Colonic mucosa (tissue), 2 donors: ENCODE measurements around the gene POM121C. TPM values are rescaled to one million over a fixed set of nuclear protein-coding genes. Genes with fewer than 3 reads are reported as not detected.

Experiments
- total RNA-seq, 2 donors: library from RNA; stranded (reverse); fragmentation: NEBNext Ultra II Directional in 1 of 2; extraction: Animal tissue kit (Norgen Biotek cat#: 25700) in 1 of 2; gene quantifications; one replicate each; pipeline ENCODE4 v1.2.1, GENCODE V29; 2021
- donor health status: DM: no; HTN: no; CAD: no.
- donor health status: DM: no; HTN: no; CAD: no.

The POM121C gene
- total RNA-seq, 2 donors from 2014 or later = 28.4 to 39.2 TPM

Other genes with a start within 250 kb of the POM121C start
- 1 to 10 TPM; 1.1 to 2.1 TPM for gene TRIM73, start 90.7 kb downstream of the POM121C start, total RNA-seq
- gene SPDYE5, start 6.0 kb upstream of the POM121C start, total RNA-seq = under 1 TPM in 1 of 2 donors, not detected in 1; 0.15 TPM